NCI-H2029 (cell line): ENCODE results near the gene BMP7.

Experiments used
- DNase-seq: peaks from one replicate; lab custom pipeline; 2025; lab: John Stamatoyannopoulos, UW

The BMP7 gene

DNA sequence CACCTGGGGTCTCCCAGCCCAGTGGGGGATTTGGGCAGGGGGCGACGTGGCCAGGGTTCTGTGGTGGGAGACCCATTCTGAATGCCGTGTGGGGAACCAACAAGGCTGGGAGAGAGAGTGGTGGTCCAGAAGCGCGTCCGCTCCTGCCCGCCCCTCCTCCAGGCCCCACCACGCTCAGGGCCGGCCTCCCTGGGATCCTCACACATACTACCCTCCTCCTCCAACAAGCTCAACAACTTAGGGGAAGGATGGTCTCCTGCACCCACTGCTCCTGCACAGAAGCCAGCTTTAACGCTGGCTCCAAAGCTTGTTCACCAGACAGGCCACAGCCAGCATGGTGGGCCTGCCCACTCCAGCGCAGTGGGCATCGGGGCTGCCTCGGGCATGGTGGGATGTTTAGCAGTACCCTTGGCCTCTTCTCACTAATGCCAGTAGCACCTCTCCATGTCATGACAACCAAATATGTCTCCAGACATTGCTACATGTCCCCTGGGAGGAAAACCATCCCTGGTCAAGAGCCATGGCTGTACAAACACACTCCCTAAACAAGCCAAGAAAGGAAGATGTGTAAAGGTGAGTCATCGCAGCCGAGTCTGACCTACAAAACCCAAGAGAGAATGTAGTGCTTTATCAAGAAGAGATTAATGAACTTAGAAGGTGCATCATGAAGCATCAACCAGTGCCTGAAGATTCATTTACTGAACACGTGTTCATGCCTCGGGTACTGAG, 75.7 kb downstream of the BMP7 start:
- no peak for DNase-seq

- no peak for DNase-seq
Observed at GRCh38 chr20:57189713-57190112, 76.7 kb downstream of the BMP7 start.

DNA sequence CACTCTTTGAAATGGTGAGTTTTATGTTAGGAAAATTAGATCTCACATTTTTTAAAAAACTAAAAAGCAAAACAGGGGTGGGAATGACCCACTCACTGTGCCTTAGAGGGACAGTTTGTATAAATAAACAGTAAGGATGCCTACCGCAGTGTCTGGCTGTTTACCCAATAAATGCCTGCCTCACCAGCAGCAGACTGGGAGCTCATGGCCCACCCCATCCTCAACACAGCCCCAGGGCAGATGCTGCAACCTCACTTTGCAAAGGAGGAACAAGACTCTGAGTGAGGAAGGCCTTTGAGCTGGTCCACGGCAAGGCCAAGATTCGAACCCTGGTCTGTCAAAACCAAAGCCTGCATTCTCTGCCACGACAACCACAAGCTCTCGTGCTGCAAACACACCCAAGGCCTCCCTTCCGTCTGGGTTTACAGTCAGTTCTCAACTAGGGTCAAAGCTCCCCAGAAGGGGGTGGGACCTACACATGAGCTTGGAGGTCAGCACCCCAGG, 77.8 kb downstream of the BMP7 start:
- no peak for DNase-seq

GRCh38 chr20:57188056-57188455, 78.4 kb downstream of the BMP7 start:
- DNase-seq, result no peak

- no peak for DNase-seq
Observed at GRCh38 chr20:57187068-57187634, 79.3 kb downstream of the BMP7 start.

GRCh38 chr20:57186192-57186591, 80.2 kb downstream of the BMP7 start:
- DNase-seq, result no peak

DNA sequence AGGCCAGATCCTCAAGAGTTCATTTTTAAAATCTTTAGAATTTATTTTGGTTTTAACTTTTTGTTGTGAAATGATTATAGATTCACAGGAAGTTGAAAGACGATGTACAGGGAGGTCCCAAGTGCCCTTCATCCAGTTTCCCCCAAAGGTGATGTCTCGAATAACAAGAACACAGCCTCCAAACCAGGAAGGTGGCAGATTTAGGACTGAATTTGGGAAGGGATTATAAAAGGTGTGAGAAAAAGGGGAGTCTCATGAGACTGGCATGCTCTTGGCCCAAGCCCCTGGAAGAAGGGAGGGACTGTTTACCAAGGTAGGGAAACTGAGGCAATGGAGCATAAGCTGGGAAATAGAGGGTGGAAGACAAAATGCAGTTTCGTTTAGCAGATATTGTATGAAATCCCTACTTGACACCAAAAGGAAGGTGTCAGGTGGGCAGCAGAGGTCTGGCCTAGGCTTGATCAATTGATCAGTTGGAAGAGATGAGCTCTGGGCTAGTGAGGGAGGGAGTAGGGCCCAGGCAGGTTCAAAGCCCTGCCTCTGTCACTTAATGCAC, 81.2 kb downstream of the BMP7 start:
- no peak for DNase-seq

DNA sequence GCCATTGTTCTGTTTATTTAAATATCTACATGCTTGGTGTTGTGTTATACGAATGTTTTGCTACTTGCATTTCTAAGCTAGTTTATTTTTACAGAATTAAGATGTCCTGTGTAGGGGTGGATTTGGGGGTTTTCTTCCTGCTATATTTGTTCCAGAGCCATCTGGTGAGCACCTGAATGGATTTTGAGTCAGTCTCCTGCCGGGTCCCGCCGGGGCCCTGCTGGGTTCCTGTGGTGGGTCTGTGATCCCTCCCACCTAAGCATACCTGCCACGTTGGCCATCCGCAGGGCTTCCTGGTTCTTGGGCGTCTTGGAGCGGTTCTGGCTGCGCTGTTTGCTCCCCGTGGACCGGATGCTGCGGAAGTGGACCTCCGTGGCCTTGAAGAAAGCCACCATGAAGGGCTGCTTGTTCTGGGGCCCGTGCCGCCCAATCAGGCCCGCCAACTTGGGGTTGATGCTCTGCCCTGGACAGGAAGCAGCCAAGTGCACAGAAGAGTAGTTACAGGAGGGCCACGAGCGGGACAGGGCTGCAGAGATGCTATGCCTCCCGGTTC, 82.9 kb downstream of the BMP7 start:
- DNase-seq, result no peak

GRCh38 chr20:57181639-57182038, 84.8 kb downstream of the BMP7 start:
- DNase-seq, result no peak

GRCh38 chr20:57180954-57181353, 85.5 kb downstream of the BMP7 start:
- no peak for DNase-seq

- no peak for DNase-seq
Observed at GRCh38 chr20:57180387-57180786, 86.1 kb downstream of the BMP7 start.

DNA sequence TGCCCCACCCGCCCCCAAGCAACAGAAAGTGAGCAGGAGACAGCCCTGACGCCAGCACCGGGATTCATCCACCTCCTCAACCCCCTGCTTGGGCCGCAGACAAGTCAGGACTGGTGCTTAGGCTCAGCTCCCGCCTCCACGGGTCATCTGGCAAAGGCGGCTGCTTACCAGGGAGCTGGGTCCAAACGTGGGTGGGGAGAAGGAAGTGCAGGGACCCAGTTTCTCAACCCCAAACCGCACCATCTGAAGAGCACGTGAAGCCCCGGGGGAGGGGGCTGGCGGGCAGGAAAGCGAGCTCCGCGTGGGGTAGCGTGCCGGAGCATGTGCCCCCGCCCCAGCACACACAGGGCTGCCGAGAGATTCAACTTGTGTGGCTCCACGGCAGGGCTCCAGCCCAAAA, 87.2 kb downstream of the BMP7 start:
- no peak for DNase-seq

DNA sequence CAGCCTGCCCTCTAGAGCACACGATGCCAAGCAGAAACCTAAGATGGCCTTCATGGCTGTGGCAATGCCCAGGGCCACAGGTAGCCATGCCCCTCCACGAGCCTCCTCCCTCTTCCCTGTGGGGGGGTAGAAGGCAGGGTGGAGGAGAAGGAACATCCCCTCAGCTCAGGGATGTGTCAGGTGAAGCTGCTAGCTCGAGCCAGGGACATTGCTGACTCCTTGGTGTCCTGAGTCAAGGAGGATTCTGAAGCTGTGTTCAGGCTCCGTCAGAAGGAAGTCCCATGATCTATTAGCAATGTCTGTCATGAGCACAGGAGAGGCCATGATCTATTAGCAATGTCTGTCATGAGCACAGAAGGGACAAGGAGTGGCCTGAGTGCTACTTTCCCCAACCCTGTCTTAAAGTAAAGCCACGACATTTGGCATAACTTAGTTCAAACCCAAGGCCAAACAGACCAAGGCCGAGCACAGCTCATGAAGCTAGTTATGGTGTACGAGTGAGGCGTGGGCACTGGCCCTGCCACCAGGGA, 87.8 kb downstream of the BMP7 start:
- DNase-seq, result no peak

- DNase-seq, result no peak
Observed at GRCh38 chr20:57177636-57178280, 88.7 kb downstream of the BMP7 start.

DNA sequence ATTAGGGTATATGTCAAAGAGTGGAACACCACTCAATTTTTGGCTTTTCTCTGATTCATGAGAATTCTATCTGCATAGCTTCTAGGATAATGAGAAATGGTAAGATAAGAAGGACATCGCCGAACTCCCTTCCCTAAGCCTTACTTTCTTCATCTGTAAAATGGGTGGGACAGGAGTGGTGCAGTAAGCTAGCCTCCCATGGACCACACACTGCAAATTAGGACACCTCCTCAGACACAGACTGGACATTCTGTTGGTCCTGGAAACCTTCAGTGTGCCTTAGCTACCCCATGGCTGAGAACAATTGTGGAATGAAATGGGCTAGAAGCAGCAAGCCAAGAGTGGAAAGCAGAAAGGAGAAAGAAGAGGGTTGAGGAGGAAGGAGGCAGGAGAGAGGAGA, 89.6 kb downstream of the BMP7 start:
- DNase-seq, result no peak

GRCh38 chr20:57175397-57176010, 90.9 kb downstream of the BMP7 start:
- no peak for DNase-seq

GRCh38 chr20:57174737-57175136, 91.7 kb downstream of the BMP7 start:
- DNase-seq, result no peak

DNA sequence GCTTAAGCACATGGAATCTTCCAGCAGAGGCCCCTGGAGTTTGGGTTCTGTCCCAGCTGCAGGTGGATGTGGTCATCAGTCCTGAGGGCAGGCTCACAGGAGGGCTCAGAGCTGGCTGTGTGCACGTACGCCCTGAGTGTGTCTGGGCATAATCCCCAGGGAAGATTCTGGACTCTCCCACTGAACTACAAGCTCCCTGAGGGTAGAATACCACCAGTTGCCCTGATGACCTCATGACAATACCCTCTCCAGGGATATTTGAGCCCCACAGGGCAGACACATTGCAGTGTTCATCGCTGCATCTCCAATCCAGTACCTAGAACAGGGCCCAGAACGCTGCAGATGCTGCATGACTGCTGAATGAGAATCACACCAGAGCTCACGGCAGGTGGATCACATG, 92.5 kb downstream of the BMP7 start:
- DNase-seq, result no peak

- DNase-seq, result no peak
Observed at GRCh38 chr20:57173041-57173440, 93.4 kb downstream of the BMP7 start.

- no peak for DNase-seq
Observed at GRCh38 chr20:57170343-57170742, 96.1 kb downstream of the BMP7 start.

DNA sequence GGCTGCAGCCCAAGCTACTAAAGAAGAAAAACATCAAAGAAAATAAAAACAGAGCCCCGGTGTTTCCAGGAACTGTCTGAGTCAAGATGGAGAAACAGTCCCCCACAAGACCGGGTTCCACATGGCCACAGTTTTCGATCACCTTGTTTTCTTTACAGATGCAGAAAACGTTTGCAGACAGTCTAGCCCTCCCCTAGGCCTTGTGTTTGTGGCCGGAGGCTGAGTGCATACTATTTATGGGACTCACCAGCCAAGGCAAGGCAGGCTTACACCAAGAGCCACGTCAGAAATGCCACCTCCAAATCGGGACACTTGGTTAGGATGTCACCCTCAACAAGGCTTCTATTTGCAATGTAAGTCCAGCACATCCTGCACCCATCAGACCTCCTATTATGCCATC, 97.3 kb downstream of the BMP7 start:
- no peak for DNase-seq
